ENCODE measurements around the gene AFF3.

Gene AFF3

DNA sequence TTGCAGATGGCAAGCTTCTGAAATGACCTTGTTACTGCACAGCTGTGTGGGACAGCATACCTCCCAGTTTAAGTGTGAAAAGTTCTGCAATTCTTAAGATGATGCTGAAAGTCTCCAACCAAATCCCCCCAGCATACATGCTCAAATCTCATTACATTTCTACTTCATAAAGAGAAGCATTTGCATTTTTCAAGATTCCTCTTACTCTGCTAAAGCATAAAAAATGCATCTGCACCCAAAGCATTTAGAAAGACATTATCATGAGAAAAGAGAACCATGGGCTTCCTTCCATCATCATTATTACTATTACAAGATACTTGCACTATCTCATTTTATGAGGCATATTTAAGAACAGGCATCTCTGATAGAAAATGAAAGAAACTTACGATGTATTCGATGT lies 415.7 kb downstream of the AFF3 start:
- DNase-seq (ENCODE audit: low spot score): no peak
- no peak for FAIRE-seq

DNA sequence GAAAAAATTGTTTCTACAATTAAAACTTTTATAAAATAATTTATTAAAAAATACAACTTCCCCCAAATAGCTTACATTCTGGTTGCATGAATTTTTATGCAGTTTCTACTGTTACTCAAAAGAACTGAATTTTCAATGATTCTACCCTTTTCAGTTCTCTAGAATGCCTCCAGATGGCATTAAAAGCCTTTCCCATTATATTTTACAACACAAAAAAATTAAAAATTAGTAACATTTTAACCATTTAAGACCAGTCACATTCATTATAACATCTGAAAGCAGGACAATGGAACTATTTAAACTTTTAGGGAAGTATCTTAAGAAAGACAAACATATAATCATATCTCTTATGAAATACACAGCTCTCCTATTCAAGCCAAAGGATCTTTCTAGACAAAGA lies 416.6 kb downstream of the AFF3 start:
- FAIRE-seq: peak; percentile 56
- DNase-seq (ENCODE audit: low spot score): no peak

DNA sequence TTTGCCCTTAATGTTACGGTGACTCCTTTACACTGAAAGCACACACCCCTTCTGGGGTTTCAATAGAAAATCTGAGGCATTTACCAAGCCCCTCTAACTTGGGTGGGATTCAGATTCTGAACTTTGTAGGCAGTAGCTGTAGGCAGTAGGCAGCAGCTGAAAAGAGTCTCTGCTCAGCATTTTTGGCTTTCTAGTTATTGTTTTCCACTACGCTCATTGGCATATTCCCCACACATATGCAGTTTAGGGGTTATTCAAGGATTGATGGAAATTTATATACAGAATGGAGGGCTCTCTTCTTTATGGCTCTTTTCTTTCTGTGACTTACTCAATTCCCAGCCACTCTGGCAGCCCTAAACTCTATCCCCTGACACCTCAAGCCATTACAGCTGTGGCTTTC lies 419.9 kb downstream of the AFF3 start:
- FAIRE-seq: no peak
- no peak for DNase-seq (ENCODE audit: low spot score)

DNA sequence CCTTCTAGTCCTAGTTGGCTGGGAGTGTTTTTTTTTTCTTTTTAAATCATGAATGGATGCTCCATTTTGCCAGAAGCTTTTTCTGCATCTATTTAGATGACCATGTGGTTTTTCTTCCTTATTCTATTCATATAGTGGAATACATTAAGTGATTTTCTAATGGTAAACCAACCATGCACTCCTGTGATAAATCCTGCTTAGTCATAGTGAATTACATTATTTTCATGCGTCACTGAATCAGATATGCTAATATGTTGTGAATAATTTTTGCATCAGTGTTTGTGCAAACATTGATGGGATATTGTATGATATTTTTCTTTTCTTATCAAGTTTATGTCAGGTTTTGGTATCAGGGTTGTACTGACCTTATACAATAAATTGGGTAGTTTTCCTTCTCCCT lies 423.3 kb downstream of the AFF3 start:
- no peak for FAIRE-seq
- no peak for DNase-seq (ENCODE audit: low spot score)

DNA sequence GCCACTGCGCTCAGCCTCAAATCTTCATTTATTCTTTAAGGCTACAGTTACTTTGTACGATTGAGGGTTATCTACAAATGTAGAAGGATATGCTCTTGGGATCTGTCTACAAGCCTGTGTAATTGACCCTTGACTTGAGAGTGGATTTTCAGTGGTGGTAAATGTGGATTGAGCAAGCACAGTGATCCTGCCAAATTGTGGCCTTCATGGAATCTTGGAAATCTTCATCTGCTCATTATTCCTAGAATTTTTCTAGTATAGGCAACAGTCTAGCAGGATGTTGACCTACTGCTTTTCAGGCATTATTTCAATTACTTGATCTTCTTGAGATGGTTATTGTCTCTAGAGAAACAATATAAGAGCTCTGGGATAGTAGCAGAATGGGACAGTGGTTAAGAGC lies 426.4 kb downstream of the AFF3 start:
- FAIRE-seq: no peak
- DNase-seq (ENCODE audit: low spot score): no peak

DNA sequence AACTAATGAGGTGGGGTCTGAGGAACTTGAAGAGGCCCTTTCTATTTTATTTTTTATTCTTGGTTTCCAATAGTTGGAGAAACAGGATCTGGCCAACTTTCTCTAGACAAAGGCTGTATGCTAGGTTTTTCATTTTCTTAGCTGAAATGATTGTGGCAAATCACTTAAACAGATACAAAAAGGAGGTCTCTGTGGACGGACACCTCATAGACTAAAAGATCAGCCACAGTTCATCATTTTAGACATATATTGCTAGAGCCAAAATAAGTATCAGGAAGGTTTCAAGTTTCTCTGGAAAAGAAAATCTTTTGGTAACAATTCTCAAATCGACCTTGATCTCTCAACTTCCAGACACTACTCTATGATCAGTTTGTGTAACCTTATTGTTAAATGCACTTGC lies 428.0 kb downstream of the AFF3 start:
- no peak for FAIRE-seq

DNA sequence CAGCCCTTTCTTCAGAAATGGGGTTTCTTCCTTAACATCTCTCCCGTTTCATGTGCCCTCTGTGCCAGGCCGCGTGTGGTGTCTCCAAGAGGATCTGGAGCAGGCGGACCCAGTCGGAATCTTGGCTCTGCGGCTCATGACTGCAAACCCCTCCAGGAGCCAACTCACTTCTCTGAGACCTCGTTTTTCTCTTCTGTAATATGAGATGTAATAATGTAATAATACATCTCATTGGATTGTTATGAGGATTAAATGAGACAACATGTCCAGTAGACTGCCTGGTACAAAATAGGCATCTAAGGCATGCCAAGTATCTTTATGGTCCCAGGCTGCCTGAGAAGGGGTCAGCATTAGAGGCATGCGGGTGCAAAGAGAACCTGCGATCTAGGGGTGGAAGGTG lies 431.2 kb downstream of the AFF3 start:
- no peak for DNase-seq (ENCODE audit: low spot score)
- FAIRE-seq: no peak

More for the DNA sequence above, 428.0 kb downstream of the AFF3 start:
- no peak for DNase-seq (ENCODE audit: low spot score)

DNA sequence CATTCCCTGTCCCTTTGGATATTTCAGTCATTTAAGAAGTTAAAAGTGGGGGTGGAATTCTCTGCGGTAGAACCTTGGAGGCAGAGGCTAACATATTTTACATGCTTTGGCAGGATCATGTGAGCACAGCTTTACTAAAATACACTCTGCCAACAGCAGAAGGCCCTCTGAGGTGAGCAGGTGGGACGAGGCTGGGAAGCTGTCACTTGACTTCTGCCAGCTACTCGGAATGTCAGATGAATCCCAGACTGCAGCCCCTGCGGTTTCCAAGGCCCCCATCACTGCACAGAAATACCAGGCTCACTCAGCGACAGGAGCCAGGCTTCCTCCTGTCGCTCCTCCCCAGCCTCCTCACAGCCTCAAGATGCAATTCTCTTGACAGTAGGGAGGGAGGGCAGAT lies 431.7 kb downstream of the AFF3 start:
- FAIRE-seq (no peak), DNase-seq (ENCODE audit: low spot score) (no peak)

DNA sequence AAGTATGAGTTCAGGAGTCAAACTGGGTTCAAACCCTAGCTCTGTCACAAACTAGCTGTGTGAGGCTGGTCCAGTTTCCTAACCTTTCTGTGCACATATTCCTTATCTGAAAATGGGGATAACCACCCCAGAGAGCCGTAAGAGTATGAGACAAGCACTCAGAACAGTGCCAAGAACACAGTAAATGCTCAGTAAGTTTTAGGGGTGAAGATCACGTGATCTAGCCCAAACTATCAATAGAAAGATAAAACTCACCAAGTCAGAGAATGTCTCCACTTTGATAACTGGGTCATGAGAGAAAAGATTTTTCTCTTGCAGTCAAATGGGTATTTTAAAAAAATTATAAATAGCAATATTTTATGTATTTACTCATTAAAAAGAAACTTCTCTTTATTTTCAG lies 433.2 kb downstream of the AFF3 start:
- no peak for FAIRE-seq
- DNase-seq (ENCODE audit: low spot score): no peak

DNA sequence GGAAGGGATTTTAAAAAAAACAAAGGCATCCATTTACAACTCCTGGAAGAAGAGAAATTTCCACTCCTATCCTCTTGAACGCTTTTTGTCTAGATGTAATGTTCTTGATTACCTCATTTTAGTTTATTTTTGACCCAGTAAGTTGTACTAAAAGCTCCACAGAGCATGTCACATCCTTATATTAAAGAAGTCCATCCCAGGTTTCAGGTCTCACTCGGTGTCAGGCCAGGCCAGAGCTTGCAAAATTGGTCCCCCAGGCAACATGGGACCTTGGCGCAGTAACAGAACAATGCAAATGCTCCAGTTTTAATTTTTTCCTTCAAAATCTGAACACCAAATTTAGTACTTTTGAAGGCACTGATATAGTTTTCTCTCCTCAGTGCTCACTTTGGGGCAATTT lies 434.2 kb downstream of the AFF3 start:
- no peak for DNase-seq (ENCODE audit: low spot score)
- FAIRE-seq: no peak

DNA sequence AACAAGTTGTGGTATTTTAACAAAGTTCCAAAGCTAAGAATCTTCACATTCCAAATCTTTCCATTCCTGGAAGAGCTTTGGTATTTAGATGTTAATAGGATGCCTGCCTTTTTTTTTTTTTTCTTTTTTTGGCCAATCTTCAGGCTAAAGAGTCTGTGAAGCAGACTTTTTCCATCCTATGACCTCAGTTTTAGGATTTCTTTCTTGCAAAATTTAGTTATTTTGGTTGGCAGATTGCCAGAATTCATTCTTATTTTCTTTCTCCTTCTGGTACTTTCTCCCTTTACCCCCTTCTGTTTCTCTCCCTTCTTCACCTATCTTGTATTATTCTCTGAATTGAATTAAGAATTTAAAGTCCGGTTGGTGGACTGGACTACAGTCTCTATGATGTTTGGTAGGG lies 434.8 kb downstream of the AFF3 start:
- FAIRE-seq: no peak
- DNase-seq (ENCODE audit: low spot score): no peak

DNA sequence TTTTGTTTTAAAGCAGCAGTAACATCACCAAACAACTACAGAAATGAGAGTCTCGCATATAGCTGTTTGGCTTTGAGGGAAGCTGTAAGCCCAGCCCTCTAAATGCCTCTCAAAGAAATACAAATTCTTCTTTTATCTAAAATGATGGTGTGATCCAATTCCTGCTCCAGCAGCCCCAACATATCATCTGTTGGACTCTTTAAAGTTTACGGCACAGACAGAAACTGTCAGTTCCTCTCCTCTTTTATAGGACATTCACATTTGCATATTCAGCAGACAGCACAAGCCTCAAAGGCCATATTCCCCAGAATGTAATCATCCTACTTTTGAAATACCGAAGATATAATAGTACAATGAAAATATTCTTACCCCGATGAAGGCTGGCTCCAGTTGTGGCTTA lies 435.7 kb downstream of the AFF3 start:
- no peak for DNase-seq (ENCODE audit: low spot score)
- FAIRE-seq: no peak

DNA sequence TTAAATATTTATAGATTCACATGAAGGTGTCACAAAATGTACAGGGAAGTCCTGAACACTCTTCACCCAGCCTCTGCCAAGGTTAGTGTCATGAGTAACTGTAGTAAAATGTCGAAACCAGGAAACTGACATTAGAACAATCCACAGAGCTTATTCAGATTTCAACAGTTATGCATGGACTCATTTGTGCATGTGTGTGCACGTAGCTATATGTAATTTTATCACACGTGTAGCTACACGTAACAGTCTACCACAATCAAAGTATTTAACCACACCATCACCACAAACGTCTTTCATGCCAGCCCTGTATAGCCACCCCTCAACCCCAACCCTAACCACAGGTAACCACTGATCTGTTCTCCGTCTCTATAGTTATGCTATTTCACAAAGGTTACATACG lies 440.9 kb downstream of the AFF3 start:
- no peak for FAIRE-seq

DNA sequence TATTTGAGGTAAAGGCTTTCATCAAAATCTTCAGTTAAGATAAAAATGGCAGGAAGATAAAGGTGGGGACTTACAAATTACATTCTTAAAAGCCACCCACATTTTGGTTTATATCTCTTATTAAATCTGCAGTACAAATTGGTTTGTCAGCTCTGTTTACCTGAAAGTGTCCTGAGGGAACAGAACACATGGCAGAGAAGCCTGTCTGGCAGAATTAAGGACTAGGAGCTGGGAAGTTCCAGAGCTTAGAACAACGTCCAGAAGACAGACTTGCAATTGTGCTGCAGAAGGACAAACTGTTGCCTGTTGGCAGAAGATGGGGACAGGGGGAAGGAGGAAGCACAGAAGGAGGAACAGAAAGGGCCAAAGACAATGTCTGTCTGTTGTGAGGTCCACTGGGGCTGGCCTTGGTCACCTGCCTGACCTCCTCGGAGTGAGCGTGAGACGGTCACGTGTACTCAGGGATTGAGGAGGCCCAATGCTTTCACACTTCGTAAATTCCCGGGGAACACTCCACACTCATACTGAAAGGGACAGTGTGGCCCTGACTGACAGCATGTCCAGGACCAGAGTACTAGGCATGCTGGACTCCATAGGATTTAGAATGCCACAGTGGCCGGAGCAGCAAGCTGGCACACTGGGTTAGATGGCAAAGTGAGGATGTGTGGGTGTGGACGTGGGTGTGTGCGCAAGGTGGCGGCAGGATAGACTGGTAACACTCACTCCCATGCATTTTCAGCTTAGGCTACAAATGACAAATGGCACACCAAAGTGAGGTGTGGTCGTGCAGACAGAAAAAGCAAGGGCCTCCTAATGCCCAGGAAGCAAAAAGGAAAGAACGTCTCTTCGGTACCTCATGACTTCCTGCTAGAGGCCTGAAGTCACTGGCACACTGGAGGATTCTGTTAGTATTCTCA lies 441.6 kb downstream of the AFF3 start:
- no peak for FAIRE-seq

More for the DNA sequence above, 440.9 kb downstream of the AFF3 start:
- no peak for DNase-seq (ENCODE audit: low spot score)

DNA sequence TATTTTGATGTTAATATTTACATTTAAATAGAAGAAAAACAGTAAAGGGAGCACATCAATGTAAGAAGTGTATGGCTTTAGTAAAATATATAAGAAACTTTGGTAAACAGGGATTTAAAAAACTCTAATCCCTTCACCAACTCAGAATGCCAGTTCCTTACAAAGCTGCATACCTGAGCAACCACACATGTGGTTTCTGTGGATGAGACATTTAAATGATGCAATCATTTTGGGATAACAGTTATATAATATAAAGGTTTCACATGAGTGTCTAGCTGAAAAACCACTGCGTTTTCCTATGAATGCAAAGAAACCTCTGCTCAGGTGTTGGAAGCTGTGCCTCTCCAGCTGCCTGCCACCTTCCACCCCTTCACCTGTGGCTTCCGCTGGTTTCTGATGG lies 443.5 kb downstream of the AFF3 start:
- DNase-seq (ENCODE audit: low spot score): peak; percentile 52
- FAIRE-seq: peak; percentile 46

More for the DNA sequence above, 441.6 kb downstream of the AFF3 start:
- no peak for DNase-seq (ENCODE audit: low spot score)

DNA sequence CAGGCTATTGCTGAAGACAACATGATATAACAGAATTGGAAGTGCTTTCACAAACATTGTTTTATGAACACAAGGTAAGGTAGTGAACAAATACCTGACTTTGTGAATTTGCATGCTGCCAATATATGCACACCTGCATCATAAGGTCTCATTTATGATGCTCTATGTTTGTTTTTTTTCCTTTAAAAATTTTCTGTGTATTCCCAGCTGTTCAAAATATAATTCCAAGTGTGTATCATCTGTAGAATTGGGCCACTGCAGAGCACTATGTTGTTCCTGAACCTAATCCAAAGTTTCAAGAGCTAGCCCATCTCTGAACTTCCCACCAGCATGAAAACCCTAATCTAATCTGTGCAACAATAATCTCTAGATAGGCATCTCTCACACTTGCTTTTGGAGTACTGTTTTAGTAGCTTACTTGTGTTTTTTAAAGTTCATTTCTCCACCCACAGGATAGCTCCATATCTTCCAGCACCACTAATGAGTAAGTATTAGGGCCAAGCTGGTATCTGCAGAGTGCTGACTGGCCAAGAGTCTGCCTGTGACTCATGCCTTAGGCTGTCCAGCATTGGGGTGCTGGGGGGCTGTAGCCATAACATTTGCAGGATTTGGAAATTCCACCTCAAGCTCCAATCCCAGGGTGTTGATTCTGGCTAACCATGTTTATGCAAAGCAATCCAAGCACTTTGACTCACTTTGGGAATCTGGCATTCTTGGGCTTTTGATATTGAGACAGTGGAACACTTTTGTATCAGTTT lies 444.4 kb downstream of the AFF3 start:
- peak; percentile 27 for DNase-seq (ENCODE audit: low spot score)
- no peak for FAIRE-seq

DNA sequence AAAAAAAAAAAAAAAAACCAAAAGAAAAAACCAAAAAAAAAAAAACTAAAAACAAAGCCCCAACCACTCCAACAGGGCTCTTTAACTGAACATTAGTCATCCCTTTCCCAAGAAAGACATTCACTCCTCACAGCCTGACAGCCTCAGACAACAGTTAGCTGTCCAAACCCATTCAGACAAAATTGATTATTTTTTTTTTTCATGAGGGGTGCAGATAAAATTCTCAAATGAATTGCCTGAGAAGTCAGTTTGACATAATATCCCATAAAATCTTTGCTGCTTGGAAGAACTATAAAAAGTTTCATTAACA lies 446.5 kb downstream of the AFF3 start:
- FAIRE-seq (no peak), DNase-seq (ENCODE audit: low spot score) (no peak)

DNA sequence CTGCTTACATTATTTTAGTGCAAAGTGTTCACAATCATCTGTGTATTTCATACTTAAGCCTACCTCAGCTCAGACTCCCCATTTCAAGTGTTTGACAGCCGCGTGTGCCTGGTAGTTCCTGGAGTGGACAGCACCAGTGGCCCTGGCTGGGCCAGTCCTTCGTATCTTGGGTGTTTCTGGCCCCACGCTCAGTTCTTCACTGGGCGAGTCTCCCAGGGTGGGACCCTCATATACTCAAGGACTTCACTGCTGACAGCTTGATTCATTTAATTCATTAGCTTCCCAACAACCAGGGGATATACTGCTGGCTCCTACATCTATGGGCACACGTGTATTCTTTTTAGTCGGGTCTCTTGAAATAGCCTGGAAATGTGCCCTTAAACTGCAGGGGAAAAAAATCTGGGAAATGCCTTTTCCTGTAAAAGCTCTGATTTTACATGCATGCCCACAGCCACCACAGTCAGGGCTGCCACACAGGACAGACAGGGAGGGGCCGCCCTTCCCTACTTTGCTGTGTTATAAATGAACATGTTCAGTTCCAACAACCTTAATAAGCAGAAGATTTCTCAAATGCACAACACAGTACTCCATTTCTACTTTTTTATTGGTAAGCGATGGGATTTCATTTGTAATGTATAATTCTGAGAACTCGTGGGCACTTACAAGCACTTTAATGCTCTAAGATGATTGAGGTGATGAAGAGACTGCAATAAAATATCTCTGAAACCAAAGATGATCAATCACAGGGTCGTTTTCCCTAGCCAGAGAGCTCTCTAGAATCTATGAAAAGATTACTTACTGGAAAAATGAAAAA lies 447.1 kb downstream of the AFF3 start:
- DNase-seq (ENCODE audit: low spot score): no peak
- no peak for FAIRE-seq

DNA sequence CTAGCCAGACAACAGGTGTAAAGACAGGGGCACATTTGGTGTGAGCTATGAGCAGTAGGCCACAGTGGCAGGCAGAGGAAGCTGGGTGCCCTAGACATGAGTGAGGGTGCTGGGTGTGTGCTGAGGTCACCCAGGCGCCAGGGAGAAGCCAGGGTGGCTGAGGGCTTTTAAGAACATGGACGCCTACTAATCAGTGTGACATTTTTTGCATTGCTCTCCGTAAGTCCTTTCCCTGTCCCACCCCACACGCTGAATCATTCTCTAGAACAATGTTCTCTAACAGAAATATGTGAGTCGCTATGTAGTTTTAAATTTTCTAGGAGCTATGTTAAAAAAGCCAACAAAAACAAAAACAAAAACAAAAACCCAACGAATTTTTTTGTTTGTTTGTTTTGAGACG lies 448.1 kb downstream of the AFF3 start:
- DNase-seq (ENCODE audit: low spot score): no peak
- no peak for FAIRE-seq

DNA sequence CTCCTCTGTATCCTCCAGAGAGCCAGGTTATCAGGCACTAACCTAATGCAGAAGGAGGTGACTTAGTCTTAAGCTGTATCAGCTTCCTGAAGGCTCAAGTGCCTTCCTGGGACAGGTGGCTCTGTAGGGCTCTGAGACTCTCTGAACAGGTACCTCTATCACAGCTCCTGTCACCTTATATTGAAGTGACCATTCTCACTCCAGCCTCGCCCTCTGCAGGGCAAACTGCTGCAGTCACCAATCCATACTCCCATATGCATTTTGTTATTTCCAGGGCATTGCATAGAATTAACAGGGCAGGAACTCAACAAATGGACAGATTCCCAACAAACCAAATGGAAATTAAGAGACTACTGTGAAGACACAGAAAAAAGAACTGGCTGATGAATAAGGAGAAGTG lies 449.6 kb downstream of the AFF3 start:
- DNase-seq (ENCODE audit: low spot score) (no peak), FAIRE-seq (no peak)

DNA sequence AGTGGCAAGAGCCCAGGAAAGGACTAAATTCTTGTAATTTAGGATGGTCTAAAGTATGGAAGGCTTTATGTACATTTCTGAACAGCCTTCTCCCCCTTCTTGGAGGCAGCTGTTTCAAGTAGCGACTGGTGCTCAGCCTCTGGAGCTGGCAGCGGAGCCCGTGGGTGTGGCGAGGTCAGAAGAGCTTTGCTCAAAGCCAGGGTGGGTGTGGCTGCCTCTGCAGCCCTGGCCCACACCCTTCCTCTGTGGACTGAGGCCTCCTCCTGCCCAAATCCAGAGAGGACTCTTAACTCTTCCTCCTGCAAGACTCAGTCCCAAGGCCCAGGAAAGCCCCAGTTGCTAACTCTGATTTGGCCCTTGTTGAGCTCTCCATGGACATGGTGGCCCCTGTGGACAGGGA lies 450.5 kb downstream of the AFF3 start:
- DNase-seq (ENCODE audit: low spot score) (no peak), FAIRE-seq (no peak)

DNA sequence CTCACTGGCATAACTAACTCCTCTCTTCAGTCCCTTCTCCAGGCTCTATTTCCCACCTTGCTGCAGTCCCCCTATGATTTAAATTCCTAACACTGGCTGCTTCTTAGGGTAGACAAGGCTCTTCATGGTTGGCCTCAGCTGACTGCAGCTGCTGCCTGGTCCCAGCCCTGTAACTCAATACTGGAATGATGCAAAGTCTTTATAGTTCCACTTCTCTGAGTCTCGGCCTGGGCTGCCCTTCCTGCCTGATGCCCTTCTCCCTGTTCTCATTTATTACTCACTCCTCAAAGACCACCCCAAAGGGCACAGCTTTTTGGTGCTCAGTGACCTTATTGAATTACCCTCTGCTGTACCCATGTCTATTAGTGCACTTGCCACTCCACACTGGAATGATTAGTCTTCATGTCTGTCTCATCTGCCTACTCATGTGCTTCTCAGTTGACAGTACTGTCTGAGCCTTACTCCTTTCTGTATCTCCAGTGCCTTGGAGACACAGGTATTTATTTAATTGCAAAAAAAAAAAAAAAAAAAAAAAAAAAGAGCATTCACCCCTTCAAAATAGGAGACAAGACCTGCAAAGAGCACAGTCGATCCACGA lies 453.1 kb downstream of the AFF3 start:
- no peak for FAIRE-seq

More for the DNA sequence above, 453.1 kb downstream of the AFF3 start:
- DNase-seq (ENCODE audit: low spot score): no peak
